ENCODE measurements around the gene TGIF2. TPM values are rescaled to one million over a fixed set of nuclear protein-coding genes. Genes with fewer than 3 reads are reported as not detected.

Gene TGIF2
- total and polyA plus RNA-seq, 2 donors (not counting 3 experiments of a cell fraction or from before 2014, with no cell fraction given) = 18.9 to 21.0 TPM

DNA sequence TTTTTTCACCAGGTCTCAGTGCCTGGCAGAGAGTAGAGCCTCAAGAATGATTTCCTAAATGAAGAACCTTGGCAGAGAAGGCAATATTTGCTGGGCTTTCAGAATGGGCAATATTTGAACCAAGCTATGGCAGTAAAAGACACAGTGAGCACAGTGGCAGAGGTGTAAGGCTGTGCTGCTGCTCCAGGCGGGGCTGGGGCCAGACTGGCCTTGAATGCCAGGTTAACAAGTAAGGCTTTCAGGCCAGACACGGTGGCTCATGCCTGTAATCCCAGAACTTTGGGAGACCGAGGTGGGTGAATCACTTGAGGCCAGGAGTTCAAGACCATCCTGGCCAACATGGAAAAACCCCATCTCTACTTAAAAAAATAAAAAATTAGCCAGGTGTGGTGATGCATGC, 40.6 kb upstream of the TGIF2 start:
- H3K4me3 ChIP-seq (replicated peaks in 1 of 3; ENCODE audit: insufficient read depth in 1 of 3, low read depth in 1 of 3, low read length in 3 of 3) = no peak overlapping the region
- no TSS peak for BruUV-seq (replicated peaks)

More for the DNA sequence above, 40.6 kb upstream of the TGIF2 start:
- intact Hi-C loops (cut with micrococcal nuclease) = no loop called here
- no peaks in the 10 kb centered on the region for H4K20me1 ChIP-seq (replicated peaks; ENCODE audit: control insufficient read depth, extremely low read depth, insufficient read depth, low read length)
- H3K9me1 ChIP-seq (replicated peaks; ENCODE audit: control insufficient read depth, extremely low read depth, insufficient read depth, low read length) = no peaks in the 10 kb centered on the region
- no peak for FAIRE-seq
- CTCF ChIA-PET = interaction anchor here (0.6 kb wide), 1 partner anchor 447 kb away, joined by 3 read pairs; no protein-coding TSS in a partner anchor
- no peak overlapping the region for H3K9ac ChIP-seq (replicated peaks; ENCODE audit: extremely low read depth, insufficient read depth, low read length)
- no peak overlapping the region for H3K4me2 ChIP-seq (ENCODE audit: insufficient read depth, low read length)
- peaks cover 0 to 3% of the 10 kb centered on the region in 2 experiments for H3K36me3 ChIP-seq (ENCODE audit: control insufficient read depth in 2 of 2, extremely low read depth in 1 of 2, insufficient read depth in 2 of 2, low read length in 2 of 2)
- no peak for DNase-seq (ENCODE audit: low read depth, low spot score)
- no peaks in the 10 kb centered on the region for H3K9me3 ChIP-seq (replicated peaks; ENCODE audit: control insufficient read depth, insufficient read depth, low read length)
- H2AFZ ChIP-seq (ENCODE audit: low read depth, low read length) = no peak overlapping the region
- no peaks in the 10 kb centered on the region for H3K4me1 ChIP-seq (ENCODE audit: control insufficient read depth, extremely low read depth, insufficient read depth, low read length)
- H3K27me3 ChIP-seq (ENCODE audit: control insufficient read depth in 2 of 2, insufficient read depth in 2 of 2, low read length in 2 of 2) = no peaks in the 10 kb centered on the region
- H3K27ac ChIP-seq (ENCODE audit: insufficient read depth, low read depth, low read length) = no peak overlapping the region
- POLR2A ChIA-PET = no interaction called here
- dilution Hi-C loops (cut with MboI; ENCODE audit: extremely low pct_ligation_motif_present, low sequenced_read_pairs) = no loop called here
- TF ChIP-seq, protein P1, sequence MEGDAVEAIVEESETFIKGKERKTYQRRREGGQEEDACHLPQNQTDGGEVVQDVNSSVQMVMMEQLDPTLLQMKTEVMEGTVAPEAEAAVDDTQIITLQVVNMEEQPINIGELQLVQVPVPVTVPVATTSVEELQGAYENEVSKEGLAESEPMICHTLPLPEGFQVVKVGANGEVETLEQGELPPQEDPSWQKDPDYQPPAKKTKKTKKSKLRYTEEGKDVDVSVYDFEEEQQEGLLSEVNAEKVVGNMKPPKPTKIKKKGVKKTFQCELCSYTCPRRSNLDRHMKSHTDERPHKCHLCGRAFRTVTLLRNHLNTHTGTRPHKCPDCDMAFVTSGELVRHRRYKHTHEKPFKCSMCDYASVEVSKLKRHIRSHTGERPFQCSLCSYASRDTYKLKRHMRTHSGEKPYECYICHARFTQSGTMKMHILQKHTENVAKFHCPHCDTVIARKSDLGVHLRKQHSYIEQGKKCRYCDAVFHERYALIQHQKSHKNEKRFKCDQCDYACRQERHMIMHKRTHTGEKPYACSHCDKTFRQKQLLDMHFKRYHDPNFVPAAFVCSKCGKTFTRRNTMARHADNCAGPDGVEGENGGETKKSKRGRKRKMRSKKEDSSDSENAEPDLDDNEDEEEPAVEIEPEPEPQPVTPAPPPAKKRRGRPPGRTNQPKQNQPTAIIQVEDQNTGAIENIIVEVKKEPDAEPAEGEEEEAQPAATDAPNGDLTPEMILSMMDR (IDR thresholded peaks at IDR 0.05; ENCODE audit: extremely low read depth in 1 of 2, insufficient read depth in 1 of 2, low read depth in 1 of 2, low read length in 2 of 2) = no peak
- TF ChIP-seq EZH2 (IDR thresholded peaks at IDR 0.05; ENCODE audit: borderline replicate concordance, low read depth, low read length, severe bottlenecking) = no peak
- TF ChIP-seq, protein P2, sequence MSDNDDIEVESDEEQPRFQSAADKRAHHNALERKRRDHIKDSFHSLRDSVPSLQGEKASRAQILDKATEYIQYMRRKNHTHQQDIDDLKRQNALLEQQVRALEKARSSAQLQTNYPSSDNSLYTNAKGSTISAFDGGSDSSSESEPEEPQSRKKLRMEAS (IDR thresholded peaks at IDR 0.05; ENCODE audit: insufficient read depth, insufficient read length) = no peak
- no peak for TF ChIP-seq MYC (IDR thresholded peaks at IDR 0.05; ENCODE audit: low read depth, low read length)
- no peak for TF ChIP-seq JUN (IDR thresholded peaks at IDR 0.05; ENCODE audit: borderline replicate concordance, insufficient read depth, insufficient read length, low read depth)
- no peak for TF ChIP-seq GATA2 (IDR thresholded peaks at IDR 0.05; ENCODE audit: insufficient read depth, insufficient read length, low read depth, low read length)
- no peak for TF ChIP-seq FOS (IDR thresholded peaks at IDR 0.05; ENCODE audit: borderline replicate concordance, insufficient read depth, low read length)
- no peak for TF ChIP-seq POLR2AphosphoS5 (IDR thresholded peaks at IDR 0.05; ENCODE audit: insufficient read depth, low read depth, low read length)
- no peak for TF ChIP-seq POLR2A (IDR thresholded peaks at IDR 0.05; ENCODE audit: low read depth, low read length)
- no peaks in the 10 kb centered on the region for H3K79me2 ChIP-seq (ENCODE audit: control insufficient read depth, insufficient read depth, low read length)
